ENCODE measurements around the gene SRP9.

- no peak for TF ChIP-seq CTCF (IDR thresholded peaks at IDR 0.05; ENCODE audit: poor library complexity)
- no peak for TF ChIP-seq EZH2 (IDR thresholded peaks at IDR 0.05; ENCODE audit: borderline replicate concordance)
- no peak for TF ChIP-seq EZH2phosphoT487 (IDR thresholded peaks at IDR 0.05; ENCODE audit: low read depth, severe bottlenecking, unreplicated experiment)
These were observed 47.5 kb downstream of the SRP9 start for GRCh38 chr1:225825078-225825477.
